CD1c-positive myeloid dendritic cell (primary cell): ENCODE results near the gene PINK1.

Experiments
- DNase-seq: peaks from one replicate; pipeline ENCODE4 v3.0.0-alpha.2; 2016; ENCODE audit errors: extremely low spot score

The PINK1 gene

GRCh38 chr1:20610970-20611369 lies 22.3 kb upstream of the PINK1 start:
- no peak for DNase-seq

- no peak for DNase-seq
These were observed 21.6 kb upstream of the PINK1 start for GRCh38 chr1:20611652-20612051.

GRCh38 chr1:20612221-20612746 lies 21.0 kb upstream of the PINK1 start:
- no peak for DNase-seq

GRCh38 chr1:20614131-20614579 lies 19.1 kb upstream of the PINK1 start:
- no peak for DNase-seq

GRCh38 chr1:20615946-20616846 lies 17.1 kb upstream of the PINK1 start:
- no peak for DNase-seq

GRCh38 chr1:20616847-20617487 lies 16.3 kb upstream of the PINK1 start:
- DNase-seq, result no peak

- no peak for DNase-seq
These were observed 14.7 kb upstream of the PINK1 start for GRCh38 chr1:20618550-20618949.

- DNase-seq, result no peak
These were observed 13.3 kb upstream of the PINK1 start for GRCh38 chr1:20619999-20620398.

GRCh38 chr1:20621012-20621411 lies 12.2 kb upstream of the PINK1 start:
- DNase-seq, result no peak

- DNase-seq, result no peak
These were observed 8.5 kb upstream of the PINK1 start for GRCh38 chr1:20624709-20625108.

- DNase-seq, result no peak
These were observed 7.8 kb upstream of the PINK1 start for GRCh38 chr1:20625176-20626097.

GRCh38 chr1:20626098-20626427 lies 7.2 kb upstream of the PINK1 start:
- DNase-seq, result no peak

GRCh38 chr1:20626524-20626923 lies 6.7 kb upstream of the PINK1 start:
- no peak for DNase-seq

- no peak for DNase-seq
These were observed 2.5 kb upstream of the PINK1 start for GRCh38 chr1:20630729-20631128.

GRCh38 chr1:20632386-20632785 lies 872 bp upstream of the PINK1 start:
- no peak for DNase-seq

GRCh38 chr1:20634065-20634593 lies 871 bp downstream of the PINK1 start:
- no peak for DNase-seq

- DNase-seq, result peak; percentile 26
These were observed 1.4 kb downstream of the PINK1 start for GRCh38 chr1:20634594-20635084.

- DNase-seq, result no peak
These were observed 3.6 kb downstream of the PINK1 start for GRCh38 chr1:20636785-20637347.

GRCh38 chr1:20640183-20640597 lies 6.9 kb downstream of the PINK1 start:
- peak; percentile 77 for DNase-seq

GRCh38 chr1:20641975-20642374 lies 8.7 kb downstream of the PINK1 start:
- no peak for DNase-seq

GRCh38 chr1:20643080-20643479 lies 9.8 kb downstream of the PINK1 start:
- DNase-seq, result no peak
